ENCODE results near the gene WDR82.

WDR82 gene

DNA sequence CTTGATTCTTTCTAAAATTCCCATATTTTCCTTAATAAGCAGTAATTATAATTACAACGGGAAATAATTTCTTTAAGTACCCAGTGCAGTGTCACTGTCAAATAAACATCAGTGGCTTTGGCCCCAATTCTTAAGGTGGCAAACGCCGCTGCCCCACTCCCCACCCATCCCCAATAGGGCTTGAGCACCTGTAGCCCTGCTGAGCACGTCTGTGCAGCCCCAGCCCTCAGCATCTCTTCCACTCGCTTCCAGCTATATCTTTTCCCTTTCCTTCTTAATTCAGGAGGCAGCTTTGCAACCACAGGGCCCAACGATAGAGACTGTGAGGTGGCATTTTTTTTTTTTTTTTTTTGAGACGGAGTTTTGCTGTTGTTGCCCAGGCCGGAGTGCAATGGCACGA, 23.8 kb downstream of the WDR82 start:
- no peak for DNase-seq (ENCODE audit: low read depth)

DNA sequence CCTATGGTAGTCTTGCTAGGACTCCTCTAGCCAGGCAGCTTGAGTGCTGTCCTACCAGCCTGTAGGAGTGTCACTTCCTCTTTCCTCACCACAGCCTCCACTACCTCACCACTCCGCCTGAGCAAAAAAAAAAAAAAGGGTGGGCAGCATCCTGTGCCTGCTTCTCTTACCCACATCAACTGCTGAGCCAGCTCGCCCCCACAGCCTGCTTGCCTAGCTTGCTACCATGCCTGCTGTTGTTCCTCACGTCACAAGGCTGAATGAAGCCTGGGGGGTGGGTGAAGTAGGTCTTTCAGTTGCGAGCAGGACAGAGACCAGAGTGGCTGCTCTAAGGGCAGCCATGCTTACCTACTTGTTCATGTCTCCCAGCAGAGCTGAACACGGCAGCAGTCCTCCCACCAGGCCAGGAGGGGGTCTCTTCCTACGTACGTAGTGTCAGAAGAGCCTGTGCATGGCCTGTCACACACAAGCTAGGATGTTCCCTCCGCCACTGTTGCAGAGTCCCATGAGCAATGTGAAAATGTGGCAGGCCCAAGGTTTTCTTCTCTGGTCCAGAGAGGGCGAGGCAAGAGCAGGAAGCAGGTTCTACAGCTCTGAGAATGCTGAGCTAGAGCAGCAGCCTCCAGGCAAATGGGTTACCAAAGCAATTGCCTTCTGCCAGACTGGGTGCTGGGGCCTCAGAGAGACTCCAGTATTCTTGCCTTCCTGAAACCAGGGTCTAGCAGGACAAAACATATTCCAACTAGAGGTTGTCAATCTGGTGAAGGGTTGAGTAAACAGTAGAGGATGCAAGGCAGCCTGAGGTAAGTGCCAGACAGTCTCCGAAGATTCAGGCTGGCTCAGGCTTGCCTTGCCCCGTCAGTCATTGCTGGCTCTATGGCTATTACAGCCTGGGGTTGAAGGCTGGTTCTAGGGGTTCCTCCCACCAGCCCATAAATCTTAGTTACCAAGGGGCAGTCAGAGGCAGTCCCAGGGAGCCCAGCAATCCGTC, 24.8 kb downstream of the WDR82 start:
- peak; percentile 89 for DNase-seq (ENCODE audit: low read depth)

DNA sequence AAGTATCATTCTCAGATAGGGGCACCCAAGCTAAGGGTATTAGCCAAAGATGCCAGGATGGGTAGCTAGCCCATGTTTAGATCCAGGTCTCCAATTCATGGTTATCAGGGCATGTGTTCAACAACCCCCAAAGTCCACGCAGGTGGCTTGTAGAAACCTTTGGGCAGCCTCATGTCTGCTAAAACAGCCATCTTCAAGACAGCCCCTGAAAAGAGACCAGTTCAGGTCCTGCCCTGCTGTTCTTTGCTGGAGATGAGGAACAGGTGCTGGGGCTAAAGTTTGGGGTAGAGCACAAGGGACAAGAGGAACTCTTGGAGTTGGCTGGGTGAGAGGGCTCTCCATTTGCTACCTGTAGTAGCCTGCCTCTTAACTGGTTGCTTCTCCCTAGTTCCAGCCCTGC, 28.3 kb downstream of the WDR82 start:
- no peak for DNase-seq (ENCODE audit: low read depth)

- no peak for DNase-seq (ENCODE audit: low read depth)
These were observed 28.8 kb downstream of the WDR82 start for GRCh38 chr3:52249683-52250082.

DNA sequence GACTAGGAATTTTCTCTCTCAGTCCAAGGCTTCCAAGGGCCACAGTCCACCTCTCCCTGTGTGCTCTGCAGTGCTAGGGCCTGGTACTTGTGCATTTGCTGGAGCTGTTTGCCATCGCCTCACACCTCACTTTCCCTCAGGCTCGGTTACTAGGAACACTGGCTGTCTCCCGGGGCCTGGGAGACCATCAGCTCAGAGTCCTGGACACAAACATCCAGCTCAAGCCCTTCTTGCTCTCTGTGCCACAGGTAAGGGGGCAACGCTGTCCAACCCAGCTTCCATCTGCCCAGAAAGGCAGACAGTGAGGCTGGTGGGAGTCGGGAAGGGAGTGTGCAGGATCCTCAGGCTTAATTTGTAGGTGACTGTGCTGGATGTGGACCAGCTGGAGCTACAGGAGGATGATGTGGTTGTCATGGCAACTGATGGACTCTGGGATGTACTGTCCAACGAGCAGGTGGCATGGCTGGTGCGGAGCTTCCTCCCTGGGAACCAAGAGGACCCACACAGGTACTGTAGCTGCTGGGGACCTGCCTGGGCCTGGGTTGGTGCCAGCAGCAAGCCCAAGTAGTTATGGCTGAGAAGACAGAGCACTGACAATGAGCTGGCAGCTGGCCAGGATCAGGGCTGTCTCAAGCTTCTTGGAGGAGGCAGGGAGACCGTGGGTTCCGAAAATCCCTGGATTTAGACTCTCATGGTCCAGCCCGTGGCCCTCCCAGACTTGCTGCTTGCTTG, 29.5 kb downstream of the WDR82 start:
- no peak for DNase-seq (ENCODE audit: low read depth)

DNA sequence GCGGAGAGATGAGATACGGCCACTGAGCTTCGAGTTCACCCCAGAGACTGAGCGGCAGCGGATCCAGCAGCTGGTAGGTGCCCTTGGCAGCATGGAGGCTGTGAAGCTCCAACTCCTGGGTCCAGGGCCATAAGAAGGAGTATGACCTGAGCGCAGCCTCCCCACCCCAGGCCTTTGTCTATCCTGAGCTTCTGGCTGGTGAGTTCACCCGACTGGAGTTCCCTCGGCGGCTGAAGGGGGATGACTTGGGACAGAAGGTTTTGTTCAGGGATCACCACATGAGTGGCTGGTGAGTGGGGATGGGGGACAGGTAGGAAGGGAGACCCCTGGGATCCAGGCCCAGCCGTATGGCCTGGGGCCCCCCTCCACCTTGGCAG, 30.3 kb downstream of the WDR82 start:
- DNase-seq (ENCODE audit: low read depth): no peak

- DNase-seq (ENCODE audit: low read depth): no peak
These were observed 30.9 kb downstream of the WDR82 start for GRCh38 chr3:52247409-52248164.

- no peak for DNase-seq (ENCODE audit: low read depth)
These were observed 31.6 kb downstream of the WDR82 start for GRCh38 chr3:52246728-52247408.

GRCh38 chr3:52246264-52246620, 32.2 kb downstream of the WDR82 start:
- DNase-seq (ENCODE audit: low read depth): no peak

DNA sequence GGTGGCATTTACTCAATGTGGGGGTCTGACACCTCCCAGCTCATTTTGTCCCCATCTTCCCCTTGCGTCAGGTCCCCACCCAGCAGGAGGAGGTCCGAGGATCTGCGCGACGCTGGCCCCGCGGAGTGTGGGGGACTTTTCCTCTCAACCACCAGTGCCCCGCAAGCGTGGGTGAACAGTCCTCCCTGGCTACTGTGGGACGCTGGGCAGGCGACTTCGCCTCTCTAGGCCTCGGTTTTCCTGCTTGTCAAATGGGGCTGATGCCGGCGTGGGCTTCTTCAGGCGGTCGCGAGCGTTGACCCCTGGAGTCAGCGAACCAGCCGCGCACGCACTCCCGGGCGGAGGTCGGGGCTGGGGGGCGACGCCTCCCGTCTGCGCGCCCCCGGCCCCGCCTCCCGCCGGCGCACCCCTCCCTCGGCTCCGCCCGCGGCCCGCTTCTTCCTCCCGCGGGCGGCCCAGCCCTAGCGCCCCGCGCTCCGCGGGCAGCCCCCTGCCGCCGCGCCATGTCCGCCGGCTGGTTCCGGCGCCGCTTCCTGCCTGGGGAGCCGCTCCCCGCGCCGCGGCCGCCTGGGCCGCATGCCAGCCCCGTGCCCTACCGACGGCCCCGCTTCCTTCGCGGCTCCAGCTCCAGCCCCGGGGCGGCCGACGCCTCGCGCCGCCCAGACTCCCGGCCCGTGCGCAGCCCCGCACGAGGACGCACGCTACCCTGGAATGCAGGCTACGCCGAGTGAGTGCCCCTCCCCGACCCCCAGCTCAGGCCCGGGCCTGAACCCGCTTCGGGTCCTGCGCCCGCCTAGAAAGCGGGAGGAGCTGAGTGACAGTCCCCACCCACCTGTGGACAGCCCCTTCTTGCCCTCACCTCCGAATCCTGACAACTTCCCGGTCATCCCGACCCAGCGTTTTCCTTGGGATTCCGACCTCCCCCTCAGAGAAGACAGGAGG, 32.9 kb downstream of the WDR82 start, which contains the start of gene PPM1M:
PPM1M (plus strand) TSS at position 438 of the 942 bp plus-strand sequence; CDS start at position 504, 66 bp downstream.
- DNase-seq (ENCODE audit: low read depth): peak; percentile 66

DNA sequence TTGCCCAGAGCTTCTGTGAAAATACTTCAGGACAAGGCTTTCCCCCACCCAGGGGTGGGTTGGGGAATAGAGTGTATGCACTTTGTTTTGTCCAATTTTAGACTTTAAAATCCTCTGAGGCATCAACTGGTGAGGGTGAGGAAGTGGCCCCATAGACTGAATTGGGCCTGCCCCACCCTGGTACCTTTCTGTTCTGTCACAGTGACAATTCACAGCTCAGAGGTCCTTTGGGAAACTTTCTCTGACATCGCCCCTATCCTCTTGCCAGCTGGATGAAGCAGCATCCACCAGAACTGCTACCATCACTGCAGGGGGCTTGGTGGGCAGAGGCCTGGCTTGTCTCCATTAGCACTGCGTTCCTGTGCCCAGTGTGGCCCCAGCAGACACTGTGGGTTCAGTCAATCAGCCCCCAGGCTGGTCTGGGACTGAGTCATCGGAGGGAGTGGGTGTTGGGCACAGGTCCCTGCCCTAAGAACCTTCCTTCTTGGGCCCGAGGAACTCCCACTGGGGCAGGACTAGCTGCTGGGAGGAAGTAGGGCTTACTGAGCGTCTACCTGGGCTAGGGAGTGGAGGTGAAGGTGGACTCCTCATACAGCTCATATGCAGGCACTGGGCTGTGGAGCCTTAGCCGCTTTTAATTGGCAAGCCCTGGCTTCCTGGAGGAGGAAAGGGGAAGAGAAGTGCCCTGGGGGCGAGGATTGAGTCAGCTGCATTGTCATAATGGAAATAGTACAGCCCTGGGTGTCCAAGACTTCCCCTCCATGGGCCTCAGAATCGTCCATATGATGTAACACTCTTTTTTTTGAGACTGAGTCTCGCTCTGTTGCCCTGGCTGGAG, 34.4 kb downstream of the WDR82 start:
- no peak for DNase-seq (ENCODE audit: low read depth)

GRCh38 chr3:52242039-52242438, 36.4 kb downstream of the WDR82 start:
- DNase-seq (ENCODE audit: low read depth): no peak

GRCh38 chr3:52240886-52241370, 37.5 kb downstream of the WDR82 start:
- no peak for DNase-seq (ENCODE audit: low read depth)

DNA sequence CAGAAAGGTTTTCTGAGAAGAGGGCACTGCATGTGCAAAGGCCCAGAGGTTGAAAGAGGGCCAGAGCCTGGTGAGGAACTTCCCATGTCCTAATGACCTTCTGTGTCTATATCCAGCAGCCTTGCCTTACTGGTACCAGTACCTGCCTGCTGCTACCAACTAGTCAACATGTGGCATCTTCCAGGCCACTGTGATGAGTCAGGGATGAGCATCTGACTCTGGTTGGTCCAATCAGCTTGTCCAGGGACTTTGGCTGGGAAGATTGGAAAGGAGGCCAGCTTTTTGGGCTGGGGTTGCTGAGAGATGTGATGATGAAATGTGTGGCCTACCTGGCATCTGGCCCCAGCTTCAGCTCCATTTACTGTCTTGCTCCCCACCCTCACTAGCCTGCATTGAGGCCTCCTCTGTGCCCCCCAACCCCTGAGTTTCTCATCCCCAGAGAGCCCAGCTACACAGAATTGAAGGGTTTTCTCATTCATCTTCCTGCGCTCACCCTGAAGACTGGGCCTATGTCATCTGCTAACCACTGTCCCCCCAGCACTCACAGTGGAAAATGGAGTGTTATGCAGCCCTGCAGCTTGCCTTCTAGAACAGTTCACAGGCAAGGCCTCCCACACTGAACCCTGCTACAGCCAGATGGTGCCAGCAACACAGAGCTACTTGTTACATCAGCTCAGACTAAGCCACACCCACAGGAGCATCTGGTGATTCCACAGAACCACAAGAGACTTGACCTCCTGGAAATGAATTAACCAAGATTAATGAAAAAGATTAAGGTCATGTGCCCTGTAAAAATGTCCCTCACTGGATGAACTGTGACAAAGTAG, 38.2 kb downstream of the WDR82 start:
- no peak for DNase-seq (ENCODE audit: low read depth)

- DNase-seq (ENCODE audit: low read depth): peak; percentile 79
These were observed 39.4 kb downstream of the WDR82 start, which contains the start of gene TWF2 for GRCh38 chr3:52238761-52239701. Gene TWF2 (minus strand): TSS chr3:52239158. CDS start chr3:52239016, 142 bp downstream.

GRCh38 chr3:52238193-52238760, 40.2 kb downstream of the WDR82 start:
- no peak for DNase-seq (ENCODE audit: low read depth)

- DNase-seq (ENCODE audit: low read depth): no peak
These were observed 40.7 kb downstream of the WDR82 start for GRCh38 chr3:52237657-52238172.
